ENCODE measurements around the gene SRMS. TPM values are rescaled to one million over a fixed set of nuclear protein-coding genes. Genes with fewer than 3 reads are reported as not detected.

The SRMS gene
- polyA plus RNA-seq, 1 donor (not counting 4 experiments of a cell fraction or from before 2014, with no cell fraction given): 0.10 TPM

DNA sequence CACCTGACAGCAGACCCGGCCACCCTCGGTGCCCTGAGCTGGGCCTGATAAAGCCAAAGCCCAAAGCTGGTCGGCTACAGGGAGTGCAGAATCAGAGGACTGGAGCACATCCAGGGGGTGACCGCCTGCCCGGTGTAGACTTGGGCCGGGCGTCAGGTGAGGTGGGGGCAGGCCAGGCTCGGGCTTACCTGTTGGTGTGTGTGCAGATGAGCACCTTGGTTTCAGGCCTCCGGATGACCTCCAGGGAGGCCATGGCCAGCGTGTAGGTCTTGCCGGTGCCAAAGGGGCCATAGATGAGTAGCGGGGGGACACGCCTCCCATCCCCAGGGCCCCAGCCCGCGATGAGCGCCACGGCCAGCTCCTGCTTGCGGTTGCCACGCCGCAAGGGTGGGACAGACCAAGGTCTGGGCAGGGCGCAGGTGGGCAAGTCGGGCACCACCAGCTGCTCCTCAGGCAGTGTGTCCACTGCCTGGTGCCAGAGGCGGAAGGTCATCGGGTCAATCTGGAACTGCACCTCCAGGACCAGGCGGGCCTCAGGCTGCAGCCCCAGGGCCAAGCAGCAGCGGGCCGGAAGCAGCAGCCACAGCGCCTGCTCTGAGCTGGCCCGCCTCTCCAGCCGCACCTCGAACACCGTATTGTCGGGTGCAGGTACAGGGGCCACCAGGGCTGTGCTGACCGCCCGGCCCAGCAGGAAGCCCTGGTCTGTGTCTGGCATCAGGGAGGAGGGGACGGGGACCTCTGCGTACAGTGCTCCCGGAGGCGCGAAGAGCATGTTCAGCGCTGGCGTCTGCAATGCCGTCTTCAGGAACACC is 20.8 kb upstream of the SRMS start:
- H3K27me3 ChIP-seq (ENCODE audit: control insufficient read depth, extremely low read depth, insufficient read depth, low read length): no peaks in the 10 kb centered on the region
- H3K4me2 ChIP-seq (ENCODE audit: control insufficient read depth, extremely low read depth, insufficient read depth, low read depth, low read length): no peak overlapping the region
- H3K4me1 ChIP-seq (ENCODE audit: control insufficient read depth, extremely low read depth, insufficient read depth, low read length): peaks cover 5% of the 10 kb centered on the region
- no peak overlapping the region for H3K4me3 ChIP-seq (ENCODE audit: control insufficient read depth in 2 of 3, extremely low read depth in 1 of 3, insufficient read depth in 2 of 3, low read depth in 1 of 3, low read length in 3 of 3)
- no peaks in the 10 kb centered on the region for H3K9me1 ChIP-seq (ENCODE audit: control insufficient read depth, extremely low read depth, insufficient read depth, low read length)
- H3K79me2 ChIP-seq (ENCODE audit: control insufficient read depth, insufficient read depth, low read length): peaks cover 23% of the 10 kb centered on the region
- H3K9ac ChIP-seq (ENCODE audit: control insufficient read depth, extremely low read depth, insufficient read depth, low read length): no peak overlapping the region
- no peak overlapping the region for H3K27ac ChIP-seq (ENCODE audit: control insufficient read depth, insufficient read depth, low read length)
- no peak overlapping the region for H2AFZ ChIP-seq (ENCODE audit: control insufficient read depth, low read length)
- dilution Hi-C loops (cut with MboI; ENCODE audit: extremely low pct_ligation_motif_present, low sequenced_read_pairs): no loop called here
- H3K36me3 ChIP-seq (ENCODE audit: control insufficient read depth in 2 of 2, extremely low read depth in 1 of 2, insufficient read depth in 2 of 2, low read length in 2 of 2): peaks cover 10 to 34% of the 10 kb centered on the region in 2 experiments
- no peak for FAIRE-seq
- no peak for DNase-seq (ENCODE audit: low read depth, low spot score)
- H4K20me1 ChIP-seq (ENCODE audit: control insufficient read depth, extremely low read depth, insufficient read depth, low read length): peaks cover 8% of the 10 kb centered on the region
- H3K9me3 ChIP-seq (ENCODE audit: control insufficient read depth, low read depth, low read length): no peaks in the 10 kb centered on the region
- no peak for TF ChIP-seq EZH2 (IDR thresholded peaks at IDR 0.05; ENCODE audit: low read length)
- TF ChIP-seq, protein P1, sequence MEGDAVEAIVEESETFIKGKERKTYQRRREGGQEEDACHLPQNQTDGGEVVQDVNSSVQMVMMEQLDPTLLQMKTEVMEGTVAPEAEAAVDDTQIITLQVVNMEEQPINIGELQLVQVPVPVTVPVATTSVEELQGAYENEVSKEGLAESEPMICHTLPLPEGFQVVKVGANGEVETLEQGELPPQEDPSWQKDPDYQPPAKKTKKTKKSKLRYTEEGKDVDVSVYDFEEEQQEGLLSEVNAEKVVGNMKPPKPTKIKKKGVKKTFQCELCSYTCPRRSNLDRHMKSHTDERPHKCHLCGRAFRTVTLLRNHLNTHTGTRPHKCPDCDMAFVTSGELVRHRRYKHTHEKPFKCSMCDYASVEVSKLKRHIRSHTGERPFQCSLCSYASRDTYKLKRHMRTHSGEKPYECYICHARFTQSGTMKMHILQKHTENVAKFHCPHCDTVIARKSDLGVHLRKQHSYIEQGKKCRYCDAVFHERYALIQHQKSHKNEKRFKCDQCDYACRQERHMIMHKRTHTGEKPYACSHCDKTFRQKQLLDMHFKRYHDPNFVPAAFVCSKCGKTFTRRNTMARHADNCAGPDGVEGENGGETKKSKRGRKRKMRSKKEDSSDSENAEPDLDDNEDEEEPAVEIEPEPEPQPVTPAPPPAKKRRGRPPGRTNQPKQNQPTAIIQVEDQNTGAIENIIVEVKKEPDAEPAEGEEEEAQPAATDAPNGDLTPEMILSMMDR (optimal IDR thresholded peaks at IDR 0.05 in 1 of 3, IDR thresholded peaks at IDR 0.05 in 1 of 3, conservative IDR thresholded peaks at IDR 0.05 in 1 of 3; ENCODE audit: extremely low read depth in 1 of 3, insufficient read depth in 2 of 3, low read length in 3 of 3): no peak

DNA sequence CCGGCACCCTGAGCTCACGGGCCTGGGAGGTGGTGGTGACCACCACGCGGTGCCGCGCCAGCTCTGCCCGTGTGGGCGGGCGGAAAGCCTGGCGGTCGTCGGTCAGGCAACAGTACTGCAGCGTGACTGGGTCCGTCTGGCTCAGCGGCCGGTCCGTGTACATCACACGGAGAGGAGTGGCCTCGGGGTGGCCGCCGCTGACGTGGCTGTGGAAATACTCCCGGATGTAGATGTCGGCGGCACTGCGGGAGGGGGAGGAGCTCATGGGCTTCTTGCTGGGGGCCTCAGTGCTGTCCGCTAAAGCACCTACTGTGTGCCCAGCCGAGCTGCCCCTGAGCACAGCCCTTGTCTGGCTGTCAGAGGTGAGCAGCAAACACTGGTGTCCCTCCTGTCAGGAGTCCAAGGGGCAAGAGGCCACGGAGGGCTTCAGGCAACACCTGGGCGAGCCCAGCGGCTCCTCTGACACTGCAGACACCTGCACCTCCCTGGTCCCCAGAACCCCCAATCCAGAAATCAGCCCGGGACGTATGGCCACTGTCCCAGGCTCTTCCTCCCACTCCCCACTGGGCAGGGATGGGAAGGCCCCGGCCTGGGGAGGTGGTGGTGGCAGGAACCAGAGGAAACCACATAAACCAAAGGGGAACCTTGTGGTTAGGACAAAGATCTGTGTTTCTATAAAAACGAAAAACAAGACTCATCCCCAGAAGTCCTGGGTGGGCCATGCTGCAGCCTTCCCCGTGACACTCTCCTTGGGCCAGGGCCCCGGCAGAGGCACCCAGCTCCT is 20.0 kb upstream of the SRMS start:
- DNase-seq (ENCODE audit: low read depth, low spot score) (no peak), FAIRE-seq (no peak)
- no peak overlapping the region for H3K9ac ChIP-seq (ENCODE audit: control insufficient read depth, extremely low read depth, insufficient read depth, low read length)
- no peak overlapping the region for H3K4me2 ChIP-seq (ENCODE audit: control insufficient read depth, extremely low read depth, insufficient read depth, low read depth, low read length)
- no peaks in the 10 kb centered on the region for H3K4me1 ChIP-seq (ENCODE audit: control insufficient read depth, extremely low read depth, insufficient read depth, low read length)
- H3K9me3 ChIP-seq (ENCODE audit: control insufficient read depth, low read depth, low read length): no peaks in the 10 kb centered on the region
- dilution Hi-C loops (cut with MboI; ENCODE audit: extremely low pct_ligation_motif_present, low sequenced_read_pairs): no loop called here
- no peak for TF ChIP-seq EZH2 (IDR thresholded peaks at IDR 0.05; ENCODE audit: low read length)
- TF ChIP-seq, protein P1 (optimal IDR thresholded peaks at IDR 0.05 in 1 of 3, IDR thresholded peaks at IDR 0.05 in 1 of 3, conservative IDR thresholded peaks at IDR 0.05 in 1 of 3; ENCODE audit: extremely low read depth in 1 of 3, insufficient read depth in 2 of 3, low read length in 3 of 3): no peak
- H3K9me1 ChIP-seq (ENCODE audit: control insufficient read depth, extremely low read depth, insufficient read depth, low read length): no peaks in the 10 kb centered on the region
- H3K4me3 ChIP-seq (ENCODE audit: control insufficient read depth in 2 of 3, extremely low read depth in 1 of 3, insufficient read depth in 2 of 3, low read depth in 1 of 3, low read length in 3 of 3): no peak overlapping the region
- peaks cover 15% of the 10 kb centered on the region for H3K79me2 ChIP-seq (ENCODE audit: control insufficient read depth, insufficient read depth, low read length)
- peaks cover 8 to 39% of the 10 kb centered on the region in 2 experiments for H3K36me3 ChIP-seq (ENCODE audit: control insufficient read depth in 2 of 2, extremely low read depth in 1 of 2, insufficient read depth in 2 of 2, low read length in 2 of 2)
- peaks cover 8% of the 10 kb centered on the region for H4K20me1 ChIP-seq (ENCODE audit: control insufficient read depth, extremely low read depth, insufficient read depth, low read length)
- H2AFZ ChIP-seq (ENCODE audit: control insufficient read depth, low read length): no peak overlapping the region
- H3K27ac ChIP-seq (ENCODE audit: control insufficient read depth, insufficient read depth, low read length): no peak overlapping the region
- H3K27me3 ChIP-seq (ENCODE audit: control insufficient read depth, extremely low read depth, insufficient read depth, low read length): no peaks in the 10 kb centered on the region
